G401 (cell line): ENCODE measurements around the gene DIAPH2. TPM values are rescaled to one million over a fixed set of nuclear protein-coding genes. Genes with fewer than 3 reads are reported as not detected.
"Not testable (repeated sequence)": the region's sequence is repeated elsewhere in the genome, so short reads cannot be mapped to it uniquely, and the experiment has no call there.

Experiments
- DNase-seq: peaks from one replicate; pipeline ENCODE4 v3.0.0-alpha.2; 2015; ENCODE audit warnings: low spot score
- in situ Hi-C: cut with HindIII; loops from 2 replicates; pipeline ENCODE4 v1.10.0; 2016; ENCODE audit warnings: low sequenced_read_pairs, mixed read lengths
- total RNA-seq: library from RNA; depleted of rRNA; stranded (reverse); fragments of >200 nt; shearing (Covaris generic); gene quantifications from 2 replicates; pipeline ENCODE4 v1.2.3, GENCODE V29; 2014

Gene DIAPH2
- total RNA-seq, 1 experiment from 2014 or later: 9.9 TPM

DNA sequence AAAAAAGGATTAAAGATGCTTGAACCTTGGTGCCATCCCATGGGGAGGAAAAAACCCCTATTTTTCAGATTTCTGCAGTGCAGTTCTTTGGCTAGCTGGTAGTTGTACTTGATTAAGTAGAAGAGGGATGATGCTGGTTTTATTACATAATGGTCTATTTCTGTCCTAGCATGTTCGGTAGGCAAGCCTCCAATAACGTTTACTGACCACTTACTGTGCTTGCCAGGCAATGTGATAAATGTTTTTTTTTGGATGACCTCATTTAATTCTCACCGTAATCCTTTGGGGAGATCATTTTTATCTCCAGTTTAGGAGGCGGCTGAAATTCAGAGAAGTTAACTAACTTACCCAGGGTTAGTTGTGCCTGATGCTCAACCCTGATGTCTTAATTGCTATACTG, 106.9 kb downstream of the DIAPH2 start:
- in situ Hi-C loops: no loop called here
- no peak for DNase-seq

DNA sequence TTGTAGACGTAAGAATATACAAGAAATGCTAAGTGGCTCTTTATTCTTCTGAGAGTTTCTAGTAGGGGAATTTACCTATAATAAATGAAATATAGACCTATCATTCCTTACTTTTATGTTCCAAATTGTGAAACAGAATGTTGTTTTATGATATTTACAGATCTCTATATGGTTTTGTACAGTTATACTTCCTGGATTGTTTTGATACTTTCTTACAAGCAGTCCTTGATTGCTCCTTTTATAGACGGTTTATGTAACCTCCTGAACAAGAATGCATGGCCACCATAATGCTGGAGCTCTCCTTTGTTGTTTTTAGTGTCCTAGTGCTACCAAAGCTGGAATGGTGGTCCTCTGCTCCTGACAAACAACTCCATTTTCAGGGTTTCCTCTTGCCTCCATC, 107.4 kb downstream of the DIAPH2 start:
- DNase-seq: no peak
- in situ Hi-C loops: no loop called here

DNA sequence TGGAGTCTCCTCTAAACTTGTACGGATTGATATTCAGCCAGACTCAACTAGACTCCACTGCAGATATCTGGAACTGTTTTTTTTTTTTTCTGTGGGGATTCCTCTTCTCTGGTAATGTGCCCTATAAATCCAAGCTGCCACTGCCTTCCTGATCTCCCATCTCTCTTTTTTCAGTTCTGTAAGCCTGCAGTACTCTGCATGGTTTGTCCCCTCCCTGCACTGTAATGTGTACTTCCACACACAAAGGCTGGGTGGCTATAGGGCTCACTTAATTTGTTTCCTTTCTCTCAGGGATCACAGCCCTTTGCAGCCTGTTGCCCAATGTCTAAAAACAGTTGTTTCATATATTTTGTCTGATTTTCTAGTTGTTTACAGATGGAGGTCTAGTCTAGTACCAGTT, 114.3 kb downstream of the DIAPH2 start:
- in situ Hi-C loops: no loop called here

DNA sequence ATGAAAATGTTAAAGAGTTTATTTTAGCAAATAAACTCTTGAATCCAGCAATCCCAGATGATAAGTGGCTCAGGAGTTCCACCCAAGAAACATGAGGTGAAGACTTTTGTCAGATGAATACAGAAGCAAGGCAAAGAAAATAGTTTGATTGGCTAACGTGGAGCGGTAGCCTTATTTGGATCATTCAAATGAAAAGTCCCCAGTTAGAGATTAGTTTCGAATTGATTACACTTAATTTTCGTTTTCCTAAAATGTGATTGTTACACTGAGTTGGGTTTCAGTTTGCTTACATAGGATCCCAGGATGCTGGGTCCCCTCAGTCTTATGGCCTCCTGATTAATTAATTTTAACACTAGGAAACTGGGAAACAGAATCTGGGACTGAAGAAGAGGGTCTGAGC, 122.7 kb downstream of the DIAPH2 start:
- DNase-seq: no peak
- in situ Hi-C loops: no loop called here

More for the DNA sequence above, 114.3 kb downstream of the DIAPH2 start:
- DNase-seq: no peak

DNA sequence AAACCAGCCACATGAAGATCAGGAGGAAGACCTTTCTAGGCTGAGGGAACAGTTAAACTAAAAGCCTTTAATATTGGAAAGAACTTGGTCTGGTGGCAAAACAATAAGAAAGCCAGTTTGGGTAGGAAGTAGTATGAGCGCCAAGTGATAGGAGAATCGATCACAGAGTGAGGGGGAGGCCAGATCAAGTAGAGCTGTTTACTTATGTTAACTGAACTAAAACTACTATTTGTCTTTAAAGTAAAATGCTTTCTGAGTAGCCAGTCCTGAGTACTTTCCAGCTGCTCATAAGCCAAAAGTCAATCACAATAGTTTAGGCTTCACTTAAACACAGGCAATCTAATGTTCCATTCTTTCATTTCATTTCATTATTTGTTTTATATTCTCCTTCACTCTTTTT, 136.3 kb downstream of the DIAPH2 start:
- in situ Hi-C loops: no loop called here
- DNase-seq: no peak

DNA sequence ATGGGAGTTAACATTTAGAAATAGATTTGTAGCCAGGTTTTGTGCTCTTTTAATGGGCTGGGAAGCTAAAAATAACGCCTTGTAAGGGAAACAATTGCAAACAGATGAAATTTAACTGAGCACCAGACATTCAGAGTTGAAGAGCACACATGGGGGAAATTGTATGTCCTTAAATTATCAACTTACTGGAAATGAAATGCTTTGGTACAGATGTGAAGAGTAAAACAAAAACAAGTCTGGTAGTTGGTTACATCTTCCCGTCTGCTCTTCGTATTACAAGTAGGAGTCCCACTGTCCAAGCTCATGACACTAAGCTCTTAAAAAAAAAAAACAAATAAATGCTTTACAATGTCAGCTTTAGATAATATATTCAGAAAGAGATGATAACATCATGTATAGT, 139.5 kb downstream of the DIAPH2 start:
- in situ Hi-C loops: no loop called here

DNA sequence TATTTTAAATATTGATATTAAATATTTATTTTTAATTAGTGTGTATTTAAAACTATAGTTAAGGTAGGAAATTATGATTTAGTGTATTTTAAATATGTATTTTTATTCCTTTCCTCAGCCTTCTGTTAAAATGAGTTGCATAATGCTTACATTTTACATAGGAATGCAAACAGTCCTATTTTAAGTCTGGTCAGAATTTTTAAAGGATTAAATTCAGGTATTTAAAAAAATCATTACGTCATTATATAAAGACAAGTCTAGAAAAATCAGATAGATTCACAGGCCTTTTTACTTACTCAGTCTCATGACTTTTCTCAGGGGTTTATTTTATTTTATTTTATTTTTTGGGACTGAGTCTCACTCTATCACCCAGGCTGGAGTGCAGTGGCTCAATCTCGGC, 148.7 kb downstream of the DIAPH2 start:
- DNase-seq: no peak
- in situ Hi-C loops: no loop called here

More for the DNA sequence above, 139.5 kb downstream of the DIAPH2 start:
- no peak for DNase-seq

DNA sequence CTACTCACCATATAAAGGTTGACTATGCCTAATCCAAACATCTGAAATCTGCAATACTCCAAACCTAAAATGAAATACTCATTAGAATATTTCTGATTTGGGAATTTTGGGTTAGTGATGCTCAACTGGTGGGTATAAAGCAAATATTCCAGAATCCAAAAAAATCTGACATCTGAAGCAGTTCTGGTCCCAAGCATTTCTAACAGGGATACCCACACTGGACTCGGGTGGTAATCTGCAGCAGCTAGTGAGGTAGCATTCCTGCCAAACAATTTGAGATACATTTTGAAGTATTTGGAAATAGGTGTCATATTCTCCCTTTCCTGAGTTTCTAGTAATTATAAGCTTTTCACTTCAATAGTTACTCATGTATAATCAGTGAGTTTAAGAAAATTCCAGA, 149.5 kb downstream of the DIAPH2 start:
- in situ Hi-C loops: no loop called here
- DNase-seq: no peak

DNA sequence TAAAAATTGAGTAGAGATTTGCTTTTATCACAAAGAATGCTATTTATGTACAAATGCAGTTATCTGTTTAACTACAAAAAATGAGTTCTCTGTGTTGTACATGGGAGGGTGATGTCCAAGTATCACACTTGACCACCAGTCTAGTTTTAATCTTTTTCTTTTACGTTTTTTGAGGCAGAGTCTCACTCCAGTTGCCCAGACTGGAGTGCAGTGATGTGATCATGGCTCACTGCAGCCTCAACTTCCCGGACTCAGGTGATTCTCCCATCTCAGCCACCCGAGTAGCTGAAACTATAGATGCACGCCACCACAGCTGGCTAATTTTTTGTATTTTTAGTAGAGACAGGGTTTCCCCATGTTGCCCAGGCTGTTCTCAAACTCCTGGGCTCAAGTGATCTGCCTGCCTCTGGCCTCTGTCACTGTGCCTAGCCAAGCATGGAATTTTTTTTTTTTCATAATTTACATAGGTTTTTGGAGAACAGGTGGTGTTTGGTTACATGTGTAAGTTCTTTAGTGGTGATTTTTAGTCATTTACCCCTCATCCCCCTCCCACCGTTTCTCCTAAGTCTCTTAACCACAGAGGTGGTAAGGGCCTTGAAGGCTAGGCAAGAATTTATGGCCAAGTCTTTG, 151.1 kb downstream of the DIAPH2 start:
- no peak for DNase-seq
- in situ Hi-C loops: no loop called here

DNA sequence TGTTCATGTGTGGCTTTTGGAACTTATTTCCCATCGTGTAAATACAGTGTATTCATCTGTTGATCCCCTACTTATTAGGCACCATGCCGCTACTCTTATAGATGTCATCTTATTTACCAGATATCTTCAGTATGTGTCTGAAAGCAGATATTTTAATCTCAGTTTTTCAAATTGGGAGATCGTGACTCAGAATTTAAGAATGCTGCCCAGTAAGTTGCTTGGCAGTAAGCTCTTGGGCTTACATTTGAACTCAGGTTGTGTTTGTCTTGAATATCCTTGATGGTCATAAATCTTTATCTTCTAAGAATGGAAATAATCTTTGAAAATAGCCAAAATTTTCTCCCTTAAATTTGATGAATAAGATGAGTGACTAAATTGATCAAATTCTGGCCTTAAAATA, 153.2 kb downstream of the DIAPH2 start:
- DNase-seq: no peak
- in situ Hi-C loops: no loop called here

DNA sequence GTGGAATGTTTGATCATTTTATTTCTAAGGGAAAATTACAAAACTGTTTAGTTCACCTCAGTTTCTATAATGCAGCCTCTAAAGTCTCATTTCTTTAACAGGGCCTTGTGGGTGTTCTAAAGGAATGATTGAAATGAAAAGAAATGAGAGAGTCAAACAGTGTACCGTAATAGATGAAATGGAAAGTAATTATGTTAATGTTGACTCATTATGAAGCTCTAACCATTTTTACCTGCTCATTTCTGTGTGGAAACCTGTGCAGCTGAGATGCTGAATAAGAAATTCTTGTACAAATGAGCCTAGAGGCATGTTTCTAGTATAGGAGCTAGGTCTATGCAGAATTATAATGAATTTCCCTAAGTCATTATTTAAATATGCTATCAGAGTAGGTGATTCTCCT, 153.9 kb downstream of the DIAPH2 start:
- no peak for DNase-seq
- in situ Hi-C loops: no loop called here

DNA sequence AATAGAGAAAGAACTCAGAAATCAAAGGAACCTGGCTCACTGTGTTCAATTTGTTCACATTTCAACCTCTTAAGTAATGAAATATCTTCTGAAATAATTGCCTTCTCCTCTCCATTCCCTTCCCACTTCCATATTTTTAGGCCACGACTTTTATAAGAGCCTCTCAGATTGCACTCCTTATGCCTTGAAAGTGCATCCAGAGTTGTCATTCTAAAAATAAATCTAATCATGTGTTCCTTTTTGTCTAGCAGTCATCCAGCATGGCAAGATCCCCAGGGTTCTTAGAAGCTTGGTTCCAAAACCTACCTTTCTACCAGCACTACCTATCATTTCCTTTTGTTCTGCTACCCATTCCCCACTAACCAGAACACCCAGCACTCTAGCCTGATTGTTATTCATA, 156.7 kb downstream of the DIAPH2 start:
- DNase-seq: no peak
- in situ Hi-C loops: no loop called here

DNA sequence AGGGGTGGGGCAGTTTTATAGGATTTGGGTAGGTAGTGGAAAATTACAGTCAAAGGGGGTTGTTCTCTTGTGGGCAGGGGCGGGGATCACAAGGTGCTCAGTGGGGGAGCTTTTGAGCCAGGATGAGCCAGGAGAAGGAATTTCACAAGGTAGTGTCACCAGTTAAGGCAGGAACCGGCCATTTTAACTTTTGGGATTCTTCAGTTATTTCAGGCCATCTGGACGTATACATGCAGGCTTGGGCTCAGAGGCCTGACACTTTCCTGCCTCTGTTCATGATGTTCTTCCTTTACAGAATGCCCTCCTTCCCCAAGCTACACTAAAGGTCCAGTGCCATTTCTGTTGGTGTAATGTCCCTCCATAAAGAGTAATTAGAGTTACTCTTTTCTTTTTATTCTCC, 157.2 kb downstream of the DIAPH2 start:
- DNase-seq, in situ Hi-C loops: not testable (repeated sequence)

DNA sequence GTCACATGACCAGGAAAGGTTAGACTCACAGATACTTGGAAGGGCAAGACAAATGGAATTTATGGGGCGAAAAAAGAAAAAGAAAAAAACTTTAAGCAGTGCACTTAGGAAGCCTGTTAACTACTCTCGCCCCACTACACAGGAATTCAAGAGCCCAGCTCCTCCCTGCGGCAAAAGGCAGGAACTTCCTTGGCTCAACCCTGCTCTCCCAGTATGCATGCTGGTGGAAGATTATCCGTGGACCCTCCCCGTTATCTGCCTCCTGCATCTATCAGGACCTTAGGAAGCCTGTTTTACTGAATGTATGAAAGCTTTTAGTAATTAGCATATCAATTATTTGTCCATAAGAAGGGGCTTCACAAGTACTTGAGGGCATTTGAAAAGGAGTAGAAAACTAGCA, 158.9 kb downstream of the DIAPH2 start:
- no peak for DNase-seq
- in situ Hi-C loops: no loop called here

DNA sequence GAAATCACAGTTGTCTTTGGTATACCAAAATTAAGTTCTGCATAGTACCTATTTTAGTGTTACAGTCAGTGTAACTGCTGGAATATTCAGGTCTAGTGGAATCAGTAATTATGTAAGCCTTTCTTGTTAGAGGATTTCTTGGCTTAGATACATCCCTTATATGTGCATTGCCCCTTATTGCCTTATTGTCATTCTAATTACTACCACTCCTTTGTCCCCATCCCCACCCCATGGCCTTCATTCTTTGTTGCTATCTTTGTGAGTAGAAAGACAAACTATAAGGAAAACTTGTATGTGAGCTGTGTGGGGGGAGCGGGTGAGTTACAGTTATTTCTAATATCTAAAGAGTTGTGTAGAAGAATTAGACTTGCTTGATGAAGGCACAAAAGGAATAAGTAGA, 162.2 kb downstream of the DIAPH2 start:
- in situ Hi-C loops: no loop called here
- DNase-seq: no peak

DNA sequence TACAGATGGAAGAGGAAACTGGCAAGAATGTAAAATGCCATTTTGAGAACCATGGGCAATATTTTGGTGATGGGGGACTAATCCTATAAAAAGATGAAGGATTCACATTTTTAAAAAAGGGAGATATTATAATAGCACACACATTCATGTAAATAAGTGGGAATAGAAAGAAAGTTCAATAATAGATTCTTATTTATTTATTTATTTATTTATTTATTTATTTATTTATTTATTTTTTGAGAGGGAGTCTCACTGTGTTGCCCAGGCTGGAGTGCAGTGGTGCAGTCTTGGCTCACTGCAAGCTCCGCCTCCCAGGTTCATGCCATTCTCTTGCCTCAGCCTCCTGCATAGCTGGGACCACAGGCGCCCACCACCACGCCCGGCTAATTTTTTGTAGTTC, 174.8 kb downstream of the DIAPH2 start:
- DNase-seq, in situ Hi-C loops: not testable (repeated sequence)

DNA sequence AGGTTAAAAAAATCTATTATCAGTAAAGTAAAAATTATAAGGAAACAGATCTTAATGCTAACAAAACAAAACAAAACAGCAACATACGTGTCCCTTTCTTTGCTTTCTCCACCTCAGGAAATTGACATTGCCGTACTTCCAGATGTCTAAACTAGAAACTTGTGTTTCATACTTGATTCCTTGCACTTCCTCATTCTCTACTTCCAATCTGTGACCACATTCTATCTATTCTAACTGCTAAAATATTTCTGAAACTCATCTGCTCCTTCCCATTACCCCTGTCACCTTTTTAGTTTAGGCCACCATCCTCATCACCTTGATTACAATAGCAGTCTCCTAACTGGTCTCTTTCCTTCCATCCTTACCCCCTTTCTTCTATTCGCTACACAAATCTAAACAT, 176.6 kb downstream of the DIAPH2 start:
- in situ Hi-C loops: no loop called here

DNA sequence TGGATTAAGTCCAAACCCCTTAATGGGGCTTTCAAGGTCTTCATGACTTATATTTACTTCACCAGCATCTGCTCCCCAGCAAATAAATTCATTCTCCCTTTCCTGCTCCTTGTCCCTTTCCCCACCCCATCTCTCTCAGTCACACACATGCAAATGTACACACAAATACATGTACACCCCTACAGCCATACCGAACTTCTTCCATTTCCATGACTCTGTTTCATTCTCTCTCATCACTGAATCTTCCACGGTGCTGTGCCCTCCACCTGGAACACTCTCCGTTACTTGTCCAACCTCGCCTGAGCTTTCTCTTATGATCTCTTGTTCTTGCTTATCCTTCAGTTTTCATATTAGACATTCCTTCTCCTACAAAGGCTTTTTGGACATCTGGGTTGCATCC, 177.0 kb downstream of the DIAPH2 start:
- in situ Hi-C loops: no loop called here
- DNase-seq: no peak

More for the DNA sequence above, 176.6 kb downstream of the DIAPH2 start:
- DNase-seq: no peak

DNA sequence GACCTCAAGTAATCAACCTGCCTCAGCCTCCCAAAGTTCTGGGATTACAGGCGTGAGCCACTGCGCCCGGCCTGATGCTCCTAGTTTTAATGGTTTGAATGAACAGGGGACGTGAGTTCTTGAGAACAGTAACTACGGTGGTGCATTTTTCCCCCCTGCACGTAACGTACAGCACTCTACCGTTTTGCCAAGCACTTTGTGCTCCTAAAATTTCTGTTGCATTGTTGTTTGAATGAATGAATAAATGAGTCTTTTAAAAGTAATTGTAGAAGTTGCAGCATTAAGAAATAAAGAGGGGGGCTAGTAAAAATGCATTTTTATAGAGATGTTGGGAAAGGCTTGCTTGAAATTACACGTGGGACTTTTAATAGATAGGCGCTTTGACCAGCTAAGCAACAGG, 199.0 kb downstream of the DIAPH2 start, which contains the start of gene RPA4:
RPA4 (plus strand) TSS at position 301 of the 400 bp plus-strand sequence. CDS start 403 bp downstream, outside the sequence.
- no peak for DNase-seq
- in situ Hi-C loops: no loop called here

DNA sequence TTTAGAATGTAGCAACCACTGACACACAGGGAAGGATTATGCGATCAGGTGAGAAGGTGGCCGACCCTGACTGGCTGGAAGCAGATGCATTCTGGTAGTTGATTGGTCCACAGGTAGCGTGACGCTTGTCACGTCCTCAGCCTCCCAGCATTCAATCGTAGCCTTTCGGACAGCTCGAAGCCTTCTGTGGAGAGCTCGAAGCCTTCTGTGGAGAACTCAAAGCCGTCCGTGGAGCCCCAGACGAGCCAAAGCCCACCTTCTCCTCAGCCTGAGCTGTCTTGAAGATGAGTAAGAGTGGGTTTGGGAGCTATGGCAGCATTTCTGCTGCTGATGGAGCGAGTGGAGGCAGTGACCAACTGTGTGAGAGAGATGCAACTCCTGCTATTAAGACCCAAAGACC, 199.4 kb downstream of the DIAPH2 start:
- in situ Hi-C loops: no loop called here
- no peak for DNase-seq

DNA sequence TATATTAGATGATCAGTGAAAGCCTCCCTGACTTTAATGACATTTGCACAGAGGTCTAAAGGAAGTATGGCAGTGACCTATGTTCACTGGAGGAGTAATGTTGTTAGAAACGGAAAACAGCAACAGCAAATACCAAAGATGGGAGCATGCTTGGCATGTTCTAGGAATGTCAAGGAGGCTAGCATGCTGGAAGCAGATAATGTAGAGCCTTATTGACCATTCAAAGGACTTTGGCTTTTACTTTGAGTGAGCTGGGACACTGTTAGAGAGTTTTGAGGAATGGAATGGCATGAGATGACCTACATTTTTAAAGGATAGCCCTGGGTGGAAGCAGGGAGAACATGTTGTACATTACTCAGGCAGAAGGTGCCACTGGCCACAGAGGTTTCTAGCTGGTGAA, 205.1 kb downstream of the DIAPH2 start:
- no peak for DNase-seq
- in situ Hi-C loops: no loop called here

DNA sequence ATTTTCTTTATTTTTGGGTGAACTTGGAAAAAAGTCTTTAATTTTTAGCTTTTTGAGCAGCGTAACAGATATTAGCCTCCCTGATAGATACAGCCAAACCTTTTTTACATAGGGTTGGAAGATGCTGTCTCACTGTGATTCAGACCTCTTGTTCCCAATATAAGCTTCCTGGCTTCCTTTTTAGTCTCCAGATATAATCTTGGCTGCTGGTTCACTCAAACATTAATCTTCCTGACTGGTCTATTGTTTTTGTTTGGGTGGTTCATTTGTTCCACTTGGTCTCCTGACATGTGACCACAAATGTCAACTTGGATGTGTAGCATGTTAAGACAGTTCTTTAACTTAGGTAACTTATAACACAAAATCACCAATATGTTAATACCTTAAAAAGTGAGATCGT, 222.1 kb downstream of the DIAPH2 start:
- in situ Hi-C loops: no loop called here
- no peak for DNase-seq
